Hepatocyte (in vitro differentiated cells): ENCODE measurements around the gene MTR.

Experiments
- EZH2 ChIP-seq: fragments of 200-600 bp; sonication (generic); IDR thresholded peaks from 2 replicates; pipeline ENCODE4 v1.6.1; 2016; ENCODE audit warnings: antibody characterized with exemption, mild to moderate bottlenecking, borderline replicate concordance
- EZH2phosphoT487 ChIP-seq: fragments of 200-600 bp; sonication (generic); IDR thresholded peaks from one replicate; pipeline ENCODE4 v1.6.1; 2018; ENCODE audit warnings: antibody characterized with exemption, mild to moderate bottlenecking, low read depth, moderate library complexity; ENCODE audit not compliant: unreplicated experiment, severe bottlenecking

DNA sequence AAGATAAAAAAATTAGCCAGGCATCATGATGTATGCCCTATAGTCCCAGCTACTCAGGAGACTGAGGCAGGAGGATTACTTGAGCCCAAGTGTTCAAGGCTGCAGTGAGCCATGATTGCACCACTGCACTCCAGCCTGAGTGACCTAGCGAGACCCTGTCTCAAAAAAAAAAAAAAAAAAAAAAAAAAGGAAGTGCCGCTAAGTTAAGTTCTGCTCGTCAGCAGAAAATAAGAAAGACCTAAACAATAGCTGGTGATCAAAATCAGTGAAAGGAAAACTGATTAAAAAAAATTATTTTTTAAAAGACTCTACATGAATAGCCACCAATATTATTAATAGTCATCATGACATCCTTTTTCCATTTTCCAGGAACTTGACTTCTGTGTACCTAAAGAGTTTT is 44.2 kb upstream of the MTR start:
- TF ChIP-seq EZH2 (no peak), EZH2phosphoT487 (no peak)
